ENCODE data around the gene MAPKAP1.

MAPKAP1 gene

DNA sequence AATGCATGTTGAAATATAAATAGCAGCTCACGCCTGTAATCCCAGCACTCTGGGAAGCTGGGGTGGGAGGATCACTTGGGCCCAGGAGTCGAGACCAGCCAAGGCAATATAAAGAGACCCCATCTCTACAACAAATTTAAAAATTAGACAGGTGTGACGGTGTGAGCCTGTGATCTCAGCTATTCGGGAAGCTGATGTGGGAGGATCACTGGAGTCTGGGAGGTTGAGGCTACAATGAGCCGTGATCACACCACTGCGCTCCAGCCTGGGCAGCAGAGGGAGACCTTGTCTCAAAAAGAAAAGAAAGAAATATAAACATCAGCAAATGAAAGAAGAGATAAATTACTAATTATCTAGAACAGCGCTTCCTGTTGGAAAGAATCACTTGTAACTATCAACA, 105.0 kb downstream of the MAPKAP1 start:
- in situ Hi-C loops (cut with MboI; ENCODE audit: low sequenced_read_pairs, unreplicated experiment) = no loop called here
- TF ChIP-seq, protein P1, sequence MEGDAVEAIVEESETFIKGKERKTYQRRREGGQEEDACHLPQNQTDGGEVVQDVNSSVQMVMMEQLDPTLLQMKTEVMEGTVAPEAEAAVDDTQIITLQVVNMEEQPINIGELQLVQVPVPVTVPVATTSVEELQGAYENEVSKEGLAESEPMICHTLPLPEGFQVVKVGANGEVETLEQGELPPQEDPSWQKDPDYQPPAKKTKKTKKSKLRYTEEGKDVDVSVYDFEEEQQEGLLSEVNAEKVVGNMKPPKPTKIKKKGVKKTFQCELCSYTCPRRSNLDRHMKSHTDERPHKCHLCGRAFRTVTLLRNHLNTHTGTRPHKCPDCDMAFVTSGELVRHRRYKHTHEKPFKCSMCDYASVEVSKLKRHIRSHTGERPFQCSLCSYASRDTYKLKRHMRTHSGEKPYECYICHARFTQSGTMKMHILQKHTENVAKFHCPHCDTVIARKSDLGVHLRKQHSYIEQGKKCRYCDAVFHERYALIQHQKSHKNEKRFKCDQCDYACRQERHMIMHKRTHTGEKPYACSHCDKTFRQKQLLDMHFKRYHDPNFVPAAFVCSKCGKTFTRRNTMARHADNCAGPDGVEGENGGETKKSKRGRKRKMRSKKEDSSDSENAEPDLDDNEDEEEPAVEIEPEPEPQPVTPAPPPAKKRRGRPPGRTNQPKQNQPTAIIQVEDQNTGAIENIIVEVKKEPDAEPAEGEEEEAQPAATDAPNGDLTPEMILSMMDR (IDR thresholded peaks at IDR 0.05; ENCODE audit: borderline replicate concordance, control extremely low read depth, extremely low read depth, insufficient read depth, missing control alignments) = no peak
- no peak for DNase-seq (ENCODE audit: low spot score)

DNA sequence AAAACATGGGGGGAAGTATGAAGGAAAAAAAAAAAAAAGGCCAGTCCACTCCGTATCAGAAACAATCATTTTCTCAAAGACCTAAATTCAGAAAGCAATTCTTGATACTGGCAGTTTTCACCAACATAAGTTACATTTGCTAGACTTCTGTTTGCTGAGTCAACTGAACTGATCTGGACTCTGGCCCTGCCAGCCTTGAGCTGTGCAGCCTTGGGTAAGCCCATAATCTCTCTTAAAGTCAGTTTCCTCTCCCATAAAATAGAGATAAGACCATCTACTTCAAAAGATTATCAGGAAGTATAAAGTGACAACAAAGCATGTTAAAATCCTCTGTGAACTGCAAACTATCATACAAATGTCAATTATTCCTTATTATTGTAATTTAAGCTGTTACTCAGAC, 106.8 kb downstream of the MAPKAP1 start:
- no peak for DNase-seq (ENCODE audit: low spot score)
- TF ChIP-seq, protein P1 (IDR thresholded peaks at IDR 0.05; ENCODE audit: borderline replicate concordance, control extremely low read depth, extremely low read depth, insufficient read depth, missing control alignments) = no peak
- in situ Hi-C loops (cut with MboI; ENCODE audit: low sequenced_read_pairs, unreplicated experiment) = no loop called here

DNA sequence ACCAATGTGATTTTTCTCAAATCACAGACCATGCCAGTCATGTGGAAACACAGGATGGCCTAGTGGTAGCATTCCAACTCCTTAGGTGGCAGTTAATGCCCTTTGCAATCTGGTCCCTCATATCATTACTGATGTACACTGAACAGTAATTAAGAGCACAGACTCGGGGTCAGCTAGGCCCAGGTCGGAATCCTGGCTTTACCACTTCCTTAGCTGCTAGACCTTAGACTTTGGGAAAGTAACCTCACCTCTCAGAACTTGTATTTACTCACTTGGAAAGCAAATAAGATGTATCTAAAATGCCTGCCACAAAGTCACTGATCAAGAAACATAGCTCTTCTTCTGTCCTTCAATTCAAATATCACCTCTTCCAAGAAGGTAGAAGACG, 112.8 kb downstream of the MAPKAP1 start:
- TF ChIP-seq, protein P1 (IDR thresholded peaks at IDR 0.05; ENCODE audit: borderline replicate concordance, control extremely low read depth, extremely low read depth, insufficient read depth, missing control alignments) = no peak
- in situ Hi-C loops (cut with MboI; ENCODE audit: low sequenced_read_pairs, unreplicated experiment) = no loop called here
- DNase-seq (ENCODE audit: low spot score) = no peak

DNA sequence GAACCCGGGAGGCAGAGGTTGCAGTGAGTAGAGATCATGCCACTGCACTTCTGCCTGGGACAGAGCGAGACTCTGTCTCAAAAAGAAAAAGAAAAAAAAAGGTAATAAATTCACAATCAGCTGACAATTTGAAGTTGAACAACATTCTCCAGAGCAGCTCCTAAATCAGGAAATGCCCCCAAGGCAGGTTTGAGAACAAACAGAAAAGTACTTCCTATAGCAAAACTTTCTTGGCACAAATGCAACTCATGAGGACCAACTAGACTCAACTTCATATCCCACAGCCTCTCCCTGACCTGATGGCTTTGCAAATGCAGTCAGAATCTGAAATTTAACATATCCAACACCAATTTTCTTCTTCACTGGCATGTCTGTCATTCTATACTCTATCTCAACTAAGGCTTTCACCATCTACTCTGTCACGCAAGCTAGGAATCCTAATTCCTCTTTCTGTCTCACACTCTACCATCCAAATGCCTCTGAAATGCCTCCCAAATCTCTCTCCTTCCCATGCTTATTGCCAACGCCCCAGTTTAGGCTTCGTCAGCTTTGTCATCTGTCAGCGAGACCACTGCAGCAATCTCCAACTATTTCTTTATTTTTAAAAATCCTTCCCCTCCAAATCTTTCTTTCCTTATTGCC, 113.3 kb downstream of the MAPKAP1 start:
- no peak for DNase-seq (ENCODE audit: low spot score)
- TF ChIP-seq, protein P1 (IDR thresholded peaks at IDR 0.05; ENCODE audit: borderline replicate concordance, control extremely low read depth, extremely low read depth, insufficient read depth, missing control alignments) = no peak
- in situ Hi-C loops (cut with MboI; ENCODE audit: low sequenced_read_pairs, unreplicated experiment) = no loop called here

DNA sequence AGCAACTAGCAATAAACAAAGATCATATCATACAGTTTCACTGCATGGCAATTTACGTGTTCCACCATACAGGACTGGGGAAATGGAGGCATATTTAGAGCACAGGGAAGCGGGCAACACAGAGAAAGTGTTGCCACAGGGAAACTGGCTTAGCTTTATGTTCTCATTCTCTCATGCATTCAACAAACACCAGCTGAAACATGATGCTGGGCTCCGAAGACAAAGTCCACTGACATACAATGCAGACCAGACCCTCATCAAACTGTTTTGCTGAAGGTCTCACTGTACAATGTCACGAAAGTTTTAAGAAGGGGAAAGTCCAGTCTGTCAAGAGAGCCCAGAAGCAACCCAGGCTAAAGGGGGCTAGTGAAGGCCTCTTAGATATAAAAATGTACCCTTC, 115.1 kb downstream of the MAPKAP1 start:
- DNase-seq (ENCODE audit: low spot score) = no peak

DNA sequence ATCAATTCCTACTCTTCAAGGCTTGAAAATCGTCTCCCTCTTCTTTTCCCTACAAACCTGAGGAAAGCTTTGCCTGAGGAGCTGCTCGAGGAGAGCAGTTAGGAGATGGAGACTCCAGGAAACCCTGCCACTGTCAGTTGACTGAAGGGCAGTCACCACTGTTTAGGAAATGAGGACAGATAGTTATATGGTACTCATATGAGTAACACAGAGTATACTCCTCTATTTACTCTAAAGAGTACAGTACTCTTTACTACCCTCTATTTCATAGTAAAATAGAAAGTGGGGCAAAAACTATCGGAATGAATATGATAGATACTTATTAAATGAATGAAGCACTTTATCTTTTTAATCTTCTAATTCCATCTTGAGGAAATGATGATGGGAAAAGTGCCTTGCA, 115.8 kb downstream of the MAPKAP1 start:
- in situ Hi-C loops (cut with MboI; ENCODE audit: low sequenced_read_pairs, unreplicated experiment) = no loop called here
- DNase-seq (ENCODE audit: low spot score) = no peak
- TF ChIP-seq, protein P1 (IDR thresholded peaks at IDR 0.05; ENCODE audit: borderline replicate concordance, control extremely low read depth, extremely low read depth, insufficient read depth, missing control alignments) = no peak

More for the DNA sequence above, 115.1 kb downstream of the MAPKAP1 start:
- TF ChIP-seq, protein P1 (IDR thresholded peaks at IDR 0.05; ENCODE audit: borderline replicate concordance, control extremely low read depth, extremely low read depth, insufficient read depth, missing control alignments) = no peak
- in situ Hi-C loops (cut with MboI; ENCODE audit: low sequenced_read_pairs, unreplicated experiment) = no loop called here
